ENCODE data around the gene GPC6.

Gene GPC6

GRCh38 chr13:93386116-93386515 lies 159.5 kb downstream of the GPC6 start:
- no peak overlapping the region for H3K4me2 ChIP-seq (ENCODE audit: low read depth, low read length)
- no peaks in the 10 kb centered on the region for H4K20me1 ChIP-seq (ENCODE audit: insufficient read depth, low read length)
- H3K27me3 ChIP-seq (replicated peaks; ENCODE audit: insufficient read depth, low read length), result no peaks in the 10 kb centered on the region
- DNase-seq, result no peak
- H3K36me3 ChIP-seq (replicated peaks; ENCODE audit: insufficient read depth, low read length), result no peaks in the 10 kb centered on the region
- no peak for TF ChIP-seq EZH2phosphoT487 (IDR thresholded peaks at IDR 0.05; ENCODE audit: low read length)
- no peak for TF ChIP-seq CTCF (IDR thresholded peaks at IDR 0.05; ENCODE audit: low read length)
- TF ChIP-seq EZH2 (optimal IDR thresholded peaks at IDR 0.05; ENCODE audit: low read depth, low read length), result no peak
- H3F3A ChIP-seq (ENCODE audit: insufficient read depth, low read length), result no peaks in the 10 kb centered on the region
- no peak overlapping the region for H2AFZ ChIP-seq (ENCODE audit: low read length)
- H3K9ac ChIP-seq (ENCODE audit: low read length), result no peak overlapping the region
- H3K4me1 ChIP-seq (ENCODE audit: low read length), result no peaks in the 10 kb centered on the region
- H3K4me3 ChIP-seq (ENCODE audit: low read length), result no peak overlapping the region
- no peaks in the 10 kb centered on the region for H3K79me2 ChIP-seq (ENCODE audit: low read length)
- H3K9me3 ChIP-seq (replicated peaks; ENCODE audit: insufficient read depth, low read length), result no peaks in the 10 kb centered on the region
- H3K9me2 ChIP-seq (replicated peaks; ENCODE audit: insufficient read depth, low read length), result no peaks in the 10 kb centered on the region
- H3K27ac ChIP-seq (ENCODE audit: low read length), result no peak overlapping the region

- H3K4me1 ChIP-seq (ENCODE audit: low read length), result no peaks in the 10 kb centered on the region
- no peak overlapping the region for H3K4me3 ChIP-seq (ENCODE audit: low read length)
- H3K9me3 ChIP-seq (replicated peaks; ENCODE audit: insufficient read depth, low read length), result no peaks in the 10 kb centered on the region
- DNase-seq, result no peak
- no peaks in the 10 kb centered on the region for H3F3A ChIP-seq (ENCODE audit: insufficient read depth, low read length)
- no peak overlapping the region for H2AFZ ChIP-seq (ENCODE audit: low read length)
- no peaks in the 10 kb centered on the region for H4K20me1 ChIP-seq (ENCODE audit: insufficient read depth, low read length)
- no peak overlapping the region for H3K9ac ChIP-seq (ENCODE audit: low read length)
- H3K27me3 ChIP-seq (replicated peaks; ENCODE audit: insufficient read depth, low read length), result no peaks in the 10 kb centered on the region
- no peaks in the 10 kb centered on the region for H3K36me3 ChIP-seq (replicated peaks; ENCODE audit: insufficient read depth, low read length)
- H3K27ac ChIP-seq (ENCODE audit: low read length), result no peak overlapping the region
- no peaks in the 10 kb centered on the region for H3K9me2 ChIP-seq (replicated peaks; ENCODE audit: insufficient read depth, low read length)
- no peaks in the 10 kb centered on the region for H3K79me2 ChIP-seq (ENCODE audit: low read length)
- no peak for TF ChIP-seq EZH2phosphoT487 (IDR thresholded peaks at IDR 0.05; ENCODE audit: low read length)
- TF ChIP-seq CTCF (IDR thresholded peaks at IDR 0.05; ENCODE audit: low read length), result no peak
- no peak for TF ChIP-seq EZH2 (optimal IDR thresholded peaks at IDR 0.05; ENCODE audit: low read depth, low read length)
- no peak overlapping the region for H3K4me2 ChIP-seq (ENCODE audit: low read depth, low read length)
Observed at GRCh38 chr13:93388701-93389100, 162.1 kb downstream of the GPC6 start.

- no peak overlapping the region for H3K4me3 ChIP-seq (ENCODE audit: low read length)
- no peaks in the 10 kb centered on the region for H3K79me2 ChIP-seq (ENCODE audit: low read length)
- H3K4me1 ChIP-seq (ENCODE audit: low read length), result no peaks in the 10 kb centered on the region
- no peak for TF ChIP-seq EZH2phosphoT487 (IDR thresholded peaks at IDR 0.05; ENCODE audit: low read length)
- no peak for TF ChIP-seq CTCF (IDR thresholded peaks at IDR 0.05; ENCODE audit: low read length)
- TF ChIP-seq EZH2 (optimal IDR thresholded peaks at IDR 0.05; ENCODE audit: low read depth, low read length), result no peak
- no peak overlapping the region for H3K9ac ChIP-seq (ENCODE audit: low read length)
- no peaks in the 10 kb centered on the region for H3K27me3 ChIP-seq (replicated peaks; ENCODE audit: insufficient read depth, low read length)
- no peak overlapping the region for H3K4me2 ChIP-seq (ENCODE audit: low read depth, low read length)
- no peak overlapping the region for H3K27ac ChIP-seq (ENCODE audit: low read length)
- H2AFZ ChIP-seq (ENCODE audit: low read length), result no peak overlapping the region
- no peaks in the 10 kb centered on the region for H3K9me3 ChIP-seq (replicated peaks; ENCODE audit: insufficient read depth, low read length)
- no peak for DNase-seq
- H3K9me2 ChIP-seq (replicated peaks; ENCODE audit: insufficient read depth, low read length), result no peaks in the 10 kb centered on the region
- H3K36me3 ChIP-seq (replicated peaks; ENCODE audit: insufficient read depth, low read length), result no peaks in the 10 kb centered on the region
- H3F3A ChIP-seq (ENCODE audit: insufficient read depth, low read length), result no peaks in the 10 kb centered on the region
- H4K20me1 ChIP-seq (ENCODE audit: insufficient read depth, low read length), result no peaks in the 10 kb centered on the region
Observed at GRCh38 chr13:93397619-93398018, 171.0 kb downstream of the GPC6 start.
